Right lung (tissue), 5 donors: ENCODE results near the gene SPTLC3. TPM values are rescaled to one million over a fixed set of nuclear protein-coding genes. Genes with fewer than 3 reads are reported as not detected.

Experiments used
- DNase-seq, 2 donors: peaks; one replicate each; pipeline ENCODE4 v3.0.0-alpha.2; 2013
- polyA plus RNA-seq, 5 donors: library from polyadenylated mRNA; unstranded; fragments of 120-200 nt; gene quantifications; one replicate each; pipeline versions ENCODE4 v1.2.1 to v1.2.3, GENCODE V29; 2013; ENCODE audit warnings: inconsistent platforms in 1 of 5, low replicate concordance in 1 of 5; ENCODE audit not compliant: insufficient read length in 5 of 5, insufficient read depth in 1 of 5

The SPTLC3 gene
- polyA plus RNA-seq, 5 donors: 6.5 to 13.5 (median 12.5) TPM

DNA sequence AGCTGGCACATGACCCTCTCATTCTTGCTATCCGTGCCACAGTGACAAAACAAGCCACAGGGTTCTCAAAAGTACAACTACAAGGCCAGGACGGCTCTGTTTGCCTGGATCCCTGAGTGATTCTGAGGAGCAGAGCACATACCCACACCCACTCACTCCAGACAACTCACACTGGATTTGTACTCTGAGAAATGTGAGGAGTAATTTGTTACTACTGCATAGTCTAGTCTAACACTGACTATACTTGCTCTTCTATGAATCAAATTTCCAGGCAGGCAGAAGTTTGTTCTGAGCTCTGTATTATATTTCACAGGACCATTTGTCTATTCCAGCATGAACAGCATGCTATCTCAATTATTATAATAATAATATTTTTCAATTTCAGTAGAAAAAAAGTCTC is 26.7 kb upstream of the SPTLC3 start:
- DNase-seq: no peak

DNA sequence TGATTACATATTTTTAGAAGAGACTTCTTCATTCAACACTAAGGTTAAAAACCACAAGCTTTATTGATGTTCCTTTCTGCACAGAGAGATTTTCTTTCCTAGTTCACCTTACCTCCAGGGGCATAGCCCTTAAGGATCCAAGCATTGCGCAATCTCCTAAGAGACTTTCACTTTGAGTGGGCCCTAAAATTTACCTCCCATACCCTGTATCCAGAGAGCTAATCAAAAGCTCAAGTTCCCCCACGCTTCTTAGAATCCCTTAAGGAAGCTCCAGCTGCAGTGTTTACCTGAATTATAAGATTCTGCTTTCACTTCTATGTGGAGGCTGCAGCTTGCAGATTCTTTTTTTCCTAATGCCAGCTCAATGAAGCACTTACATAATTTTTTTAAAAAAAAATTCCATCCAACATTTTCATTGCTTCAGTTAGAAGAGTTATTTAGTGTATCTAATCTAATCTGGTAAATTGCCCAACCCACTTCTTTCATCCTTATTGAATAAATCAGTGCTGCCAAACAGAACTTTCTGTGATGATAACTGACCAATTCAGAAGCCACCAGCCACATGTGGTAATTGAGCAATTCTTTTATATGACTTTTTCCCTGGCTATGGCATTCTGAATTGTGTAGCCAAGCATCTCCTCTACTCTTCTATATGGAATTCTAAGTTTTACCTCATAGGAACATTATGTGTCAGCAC is 24.6 kb upstream of the SPTLC3 start:
- DNase-seq: no peak

DNA sequence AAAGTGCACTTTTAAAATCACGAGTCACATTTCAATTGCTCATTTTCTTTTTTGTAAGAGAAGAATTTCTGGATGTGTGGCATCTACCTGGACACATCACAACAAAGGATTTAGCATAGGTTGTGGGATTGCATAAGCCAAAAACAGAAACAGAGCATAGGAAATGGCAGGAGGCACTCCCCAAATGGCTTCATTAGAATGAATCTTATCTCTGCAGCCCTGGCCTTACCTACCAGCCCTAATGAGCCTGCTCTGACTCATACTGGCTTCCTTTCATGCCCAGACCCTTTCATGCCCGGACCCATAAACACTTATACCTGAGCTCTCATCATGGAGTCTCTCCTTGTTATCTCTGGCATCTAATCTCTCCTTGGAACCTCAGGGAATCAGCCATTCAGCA is 23.9 kb upstream of the SPTLC3 start:
- DNase-seq: no peak

DNA sequence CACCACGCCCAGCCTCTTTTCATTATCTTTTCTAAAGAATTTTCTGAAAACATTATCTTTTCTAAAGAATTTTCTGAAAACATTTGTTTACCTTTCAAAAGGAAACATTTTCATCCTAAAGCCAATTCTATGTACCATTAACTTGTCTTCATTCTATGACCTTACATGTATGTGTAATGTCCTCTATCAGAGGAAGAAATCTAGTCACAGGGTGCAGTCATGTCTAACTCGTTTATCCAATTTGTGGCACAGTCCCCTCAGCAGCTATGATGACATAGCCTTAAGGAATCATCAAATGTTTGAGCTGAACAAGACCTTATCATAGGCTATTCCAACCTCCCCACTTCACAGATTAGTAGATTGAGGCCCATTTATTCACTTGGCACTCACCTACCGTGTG is 21.5 kb upstream of the SPTLC3 start:
- no peak for DNase-seq

DNA sequence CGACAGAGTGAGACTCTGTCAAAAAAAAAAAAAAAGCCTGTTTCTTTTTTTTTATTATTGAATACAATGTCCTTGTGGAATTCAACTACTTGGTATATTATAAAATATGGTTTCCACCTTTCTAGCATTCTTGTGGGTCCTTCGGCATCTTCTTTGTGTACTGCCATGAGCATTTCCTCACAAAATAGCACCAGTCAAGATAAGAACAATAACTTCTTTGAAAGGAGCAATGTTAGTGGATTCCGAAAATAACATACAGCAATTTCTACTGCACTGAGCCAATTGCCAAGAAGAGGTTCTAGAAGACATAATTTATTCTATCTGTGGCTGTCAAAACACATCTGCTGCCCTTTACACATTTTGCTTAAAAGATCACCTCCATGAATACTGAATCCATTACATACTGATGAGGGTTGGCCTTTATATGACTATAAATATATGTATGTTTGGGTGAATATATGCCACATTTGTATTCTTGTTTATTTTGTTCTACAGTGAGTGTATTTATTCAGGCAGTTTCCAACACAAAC is 19.1 kb upstream of the SPTLC3 start:
- no peak for DNase-seq

DNA sequence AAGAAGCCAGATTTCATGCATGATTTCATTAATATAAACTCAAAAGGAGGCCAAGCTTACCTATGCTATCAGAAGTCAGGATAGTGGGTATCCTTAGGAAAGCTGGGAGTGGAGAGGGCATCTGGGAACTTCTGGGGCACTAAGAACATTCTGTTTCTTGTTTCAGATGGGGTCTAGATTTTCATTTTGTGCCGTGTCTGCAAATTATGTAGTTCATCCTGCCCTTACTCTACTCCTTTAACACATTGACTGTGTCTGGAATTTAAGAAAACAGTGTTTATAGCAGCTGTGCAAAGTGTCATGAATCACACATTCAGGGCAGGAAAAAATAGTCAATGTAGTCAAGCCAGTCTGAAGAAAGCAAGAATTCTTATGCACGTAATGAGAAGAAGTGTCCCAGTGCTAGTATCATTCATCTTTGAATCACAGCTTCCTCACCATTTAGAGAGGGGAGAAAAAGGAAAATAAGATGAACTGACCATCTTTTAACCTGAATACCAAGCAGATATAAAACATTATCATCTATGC is 11.6 kb upstream of the SPTLC3 start:
- DNase-seq: no peak

DNA sequence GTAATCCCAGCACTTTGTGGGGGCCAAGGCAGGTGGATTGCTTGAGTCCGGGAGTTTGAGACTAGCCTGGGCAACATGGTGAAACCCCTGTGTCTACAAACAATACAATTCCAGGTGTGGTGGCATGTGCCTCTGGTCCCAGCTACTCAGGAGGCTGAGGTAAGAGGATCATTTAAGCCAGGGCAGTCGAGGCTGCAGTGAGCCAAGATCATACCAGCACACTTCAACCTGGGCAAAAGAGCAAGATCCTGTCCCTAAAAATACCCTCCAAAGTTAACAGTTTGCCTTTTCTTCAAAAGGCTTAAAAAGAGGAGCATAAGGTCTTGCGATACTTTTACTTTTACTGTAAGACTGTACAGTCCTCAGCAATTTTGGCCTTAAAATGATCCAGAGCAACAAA is 10.7 kb upstream of the SPTLC3 start:
- no peak for DNase-seq

DNA sequence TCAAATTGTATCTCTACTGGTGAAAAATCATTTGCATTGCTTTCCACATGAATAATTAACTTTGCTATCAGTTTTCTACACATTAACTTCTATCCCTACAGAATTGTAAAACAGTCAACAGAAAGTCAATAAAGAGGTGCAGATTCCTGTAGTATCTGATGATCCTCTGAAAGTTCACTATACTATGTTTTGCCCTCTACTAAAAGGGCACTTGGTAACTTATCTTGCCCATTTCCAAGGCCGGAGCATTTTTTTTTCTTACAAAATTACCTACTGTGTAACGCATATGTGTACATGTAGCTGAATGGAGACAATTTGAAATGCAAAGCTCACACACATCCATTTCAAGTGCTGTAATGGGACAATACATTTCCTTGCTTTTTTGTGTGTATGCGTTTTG is 9.6 kb upstream of the SPTLC3 start:
- DNase-seq: no peak

DNA sequence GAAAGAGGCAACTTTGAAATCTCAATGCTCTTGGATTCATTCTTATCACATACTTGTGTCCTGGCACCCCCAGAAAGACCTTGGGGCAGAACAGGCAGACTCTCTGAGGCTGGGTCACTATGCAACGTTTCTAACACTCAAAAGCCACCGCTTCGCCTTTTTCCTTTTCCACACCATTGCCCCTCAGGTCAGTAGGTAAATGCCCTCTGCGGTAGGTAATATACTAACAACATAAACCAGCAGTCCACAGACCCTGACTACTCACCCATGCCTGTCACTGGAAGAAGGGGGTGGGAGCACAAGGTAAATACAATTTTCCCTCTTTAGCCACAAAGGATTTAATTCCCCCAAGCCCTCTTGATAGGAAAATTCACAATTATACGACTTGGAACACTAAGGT is 6.5 kb upstream of the SPTLC3 start:
- DNase-seq: no peak

DNA sequence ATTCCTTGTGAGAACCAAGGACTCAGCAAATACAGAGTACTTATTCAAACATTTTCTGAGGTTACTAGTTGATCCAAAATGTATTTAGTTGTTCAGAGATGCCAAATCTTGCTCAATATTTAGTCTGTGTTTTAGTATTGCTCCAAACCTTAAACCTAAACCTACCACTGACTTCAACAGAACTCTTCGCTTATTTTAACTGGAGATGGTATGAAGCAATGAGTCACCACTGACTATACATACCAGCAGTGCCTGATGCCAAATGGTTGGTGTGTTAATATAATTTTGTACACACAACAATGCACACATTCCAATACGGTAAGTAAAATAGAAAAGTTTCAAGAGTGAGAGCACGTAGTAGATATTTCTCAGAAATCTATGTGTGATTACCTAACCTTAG is 1.9 kb upstream of the SPTLC3 start:
- no peak for DNase-seq

DNA sequence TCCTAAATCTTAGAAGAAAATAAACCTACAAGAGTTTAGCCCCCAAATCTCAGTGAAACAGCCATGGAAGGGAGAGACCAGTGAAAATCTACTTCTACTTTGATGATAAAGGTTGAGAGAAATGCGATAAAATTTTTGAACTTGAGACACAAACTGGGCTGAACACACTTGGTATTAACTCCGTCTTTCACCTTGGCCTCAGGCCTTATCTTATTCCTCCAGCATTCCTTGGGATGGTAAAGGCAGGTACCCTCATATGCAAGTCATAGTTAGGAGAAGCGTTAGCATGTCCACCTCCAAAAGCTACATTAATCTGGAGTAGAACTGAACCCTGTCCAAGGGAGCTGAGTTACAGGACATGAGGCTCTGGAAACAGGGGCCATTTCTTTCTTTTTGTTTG is 1.2 kb upstream of the SPTLC3 start:
- no peak for DNase-seq

DNA sequence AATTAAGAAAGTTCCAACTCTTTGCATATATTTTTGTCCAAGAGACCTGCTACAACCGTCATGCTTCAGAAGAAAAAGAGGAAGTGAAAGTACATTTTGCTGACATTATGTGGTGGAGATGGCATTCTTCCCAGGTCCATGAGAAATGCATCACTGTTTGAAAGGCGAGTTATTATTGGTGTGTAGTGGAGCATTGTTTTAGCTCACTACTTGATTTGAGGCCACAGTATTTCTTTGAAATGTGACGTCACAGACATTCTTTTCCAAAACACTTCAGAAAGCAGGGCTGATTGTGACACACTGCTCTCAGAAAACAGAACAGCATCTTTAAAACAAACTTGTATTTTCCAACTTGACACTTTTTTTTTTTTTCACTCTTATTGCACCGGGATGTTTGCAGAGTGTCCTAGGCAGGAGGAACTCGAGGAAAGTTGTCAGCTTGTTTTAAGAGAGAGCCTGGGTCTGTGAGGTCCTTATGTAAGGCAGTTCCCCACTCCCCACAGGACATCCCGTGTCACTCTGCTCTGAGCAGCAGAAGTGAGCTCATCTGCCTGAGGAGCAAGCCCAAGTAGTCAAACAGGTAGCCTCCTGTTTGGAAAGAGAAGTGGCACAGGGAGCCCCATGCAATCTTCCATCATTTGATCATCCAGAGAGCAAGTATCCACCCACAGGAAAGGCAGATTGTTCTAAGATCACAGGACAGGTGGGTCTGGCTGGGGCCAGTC is 1.1 kb downstream of the SPTLC3 start:
- DNase-seq: peak; percentile 80 to 81

DNA sequence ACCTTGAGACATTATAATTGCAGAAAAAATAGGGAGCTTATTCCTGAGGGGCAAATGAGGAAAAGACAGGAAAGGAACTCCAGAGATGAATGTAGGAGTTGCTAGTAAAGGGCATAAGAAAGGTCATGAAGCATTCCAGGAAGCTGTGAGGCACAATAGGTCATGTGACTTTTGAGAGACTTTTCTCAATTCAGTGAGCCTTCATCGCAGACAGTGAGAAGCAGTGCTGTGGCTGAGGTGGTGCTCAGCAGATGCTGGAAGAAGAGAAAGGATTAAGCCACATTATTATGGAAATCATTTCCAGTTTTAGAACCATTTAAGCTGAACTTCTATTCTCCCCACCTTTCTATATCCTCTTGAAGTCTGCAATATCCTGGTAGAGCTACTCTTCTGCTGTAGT is 4.1 kb downstream of the SPTLC3 start:
- DNase-seq: no peak

DNA sequence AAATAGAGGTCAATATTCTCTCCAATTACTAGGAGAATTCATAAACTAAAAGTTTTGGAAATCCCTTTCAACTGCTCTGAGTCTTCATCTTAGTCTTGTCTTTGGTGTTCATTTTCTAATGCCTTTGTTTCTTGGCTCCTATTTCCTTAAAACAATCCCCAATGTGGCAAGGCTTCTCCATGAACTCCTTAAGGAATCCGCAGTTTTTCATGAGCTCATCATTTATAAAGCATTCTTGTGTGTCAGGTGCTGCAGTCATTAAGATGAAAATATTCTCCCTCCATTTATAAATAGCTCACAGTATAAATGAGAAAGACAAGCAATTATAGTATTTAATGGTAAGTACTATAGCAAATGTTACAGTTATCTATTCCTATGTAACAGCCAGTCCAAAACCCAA is 4.6 kb downstream of the SPTLC3 start:
- DNase-seq: no peak

DNA sequence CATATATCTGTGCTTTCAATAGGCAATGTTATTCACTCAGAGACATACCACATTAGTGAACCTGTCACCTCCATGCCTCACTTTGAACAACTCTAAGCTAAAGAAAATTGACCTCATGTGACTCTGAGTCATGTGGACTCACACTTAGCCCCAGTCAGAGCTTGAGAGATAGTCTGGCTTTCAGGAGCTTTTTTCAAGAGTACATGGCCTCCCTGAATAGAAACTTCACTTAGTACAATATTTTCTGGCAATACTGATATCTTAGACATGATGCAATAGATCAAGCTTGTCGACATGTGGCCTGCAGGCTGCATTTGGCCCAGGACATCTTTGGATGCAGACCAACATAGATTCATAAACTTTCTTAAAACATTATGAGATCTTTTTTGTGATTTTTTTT is 8.5 kb downstream of the SPTLC3 start:
- no peak for DNase-seq

DNA sequence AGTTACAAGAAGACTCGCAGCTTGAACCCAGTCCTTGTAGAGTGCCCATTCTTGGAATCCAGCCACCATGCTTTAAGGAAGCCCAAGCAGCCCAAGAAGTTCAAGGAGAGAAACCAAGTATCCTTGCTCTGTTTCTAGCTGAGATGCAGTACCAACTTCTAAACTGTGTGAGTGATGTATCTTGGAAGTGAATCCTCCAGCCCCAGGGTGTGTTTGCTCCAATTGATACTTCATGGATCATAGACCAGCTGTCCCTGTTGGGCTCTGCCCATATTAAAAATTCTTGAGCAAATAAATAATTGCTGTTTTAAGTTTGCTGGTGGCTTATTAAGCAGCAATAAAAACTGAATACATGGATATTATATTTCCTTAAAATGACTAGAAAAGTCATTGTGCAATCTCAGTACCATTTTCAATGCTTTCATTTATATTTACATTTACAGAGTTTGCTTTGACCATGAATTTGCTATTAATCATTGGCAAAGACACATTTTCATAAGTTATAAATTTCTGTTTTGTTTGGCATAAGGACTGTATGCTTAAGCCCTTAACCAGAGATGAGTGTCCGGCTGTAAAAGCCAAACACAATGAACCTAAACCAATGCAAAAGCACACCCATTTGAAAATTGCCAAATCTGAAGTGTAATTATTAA is 9.2 kb downstream of the SPTLC3 start:
- no peak for DNase-seq

DNA sequence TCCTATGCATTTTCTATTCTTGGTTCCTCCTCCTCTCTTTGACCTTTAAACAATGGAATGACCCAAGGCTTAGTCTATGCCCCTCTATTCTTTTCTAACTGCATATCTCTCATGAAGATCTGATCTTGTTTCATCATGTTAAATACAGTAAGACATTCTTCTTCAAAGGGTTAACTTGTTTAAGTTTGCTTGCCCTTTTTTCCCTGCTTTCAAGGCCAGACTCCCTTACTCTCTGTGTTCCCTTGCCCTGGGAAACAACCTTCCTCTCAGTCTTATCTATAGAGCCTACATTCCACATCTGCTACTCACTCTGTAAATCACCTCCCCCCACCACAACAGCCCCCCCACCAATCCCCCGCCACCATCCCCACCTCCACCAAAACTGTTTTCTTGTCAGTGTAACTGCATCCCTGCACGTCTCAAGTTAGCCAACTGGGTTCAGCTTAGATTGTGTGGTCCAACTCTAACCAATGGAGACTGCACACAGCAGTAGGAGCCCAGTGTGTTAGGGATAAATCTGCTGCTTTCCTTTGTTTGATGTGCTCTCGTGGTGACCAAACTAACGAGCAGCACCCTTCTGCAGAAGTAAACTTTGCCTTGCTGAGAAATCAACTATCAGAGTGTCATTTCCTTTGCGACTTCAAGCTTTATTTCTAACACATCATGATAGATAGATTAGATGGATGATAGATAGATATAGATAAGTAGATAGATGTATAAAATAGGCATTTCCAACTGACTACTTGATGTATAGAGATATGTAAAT is 12.6 kb downstream of the SPTLC3 start:
- no peak for DNase-seq

DNA sequence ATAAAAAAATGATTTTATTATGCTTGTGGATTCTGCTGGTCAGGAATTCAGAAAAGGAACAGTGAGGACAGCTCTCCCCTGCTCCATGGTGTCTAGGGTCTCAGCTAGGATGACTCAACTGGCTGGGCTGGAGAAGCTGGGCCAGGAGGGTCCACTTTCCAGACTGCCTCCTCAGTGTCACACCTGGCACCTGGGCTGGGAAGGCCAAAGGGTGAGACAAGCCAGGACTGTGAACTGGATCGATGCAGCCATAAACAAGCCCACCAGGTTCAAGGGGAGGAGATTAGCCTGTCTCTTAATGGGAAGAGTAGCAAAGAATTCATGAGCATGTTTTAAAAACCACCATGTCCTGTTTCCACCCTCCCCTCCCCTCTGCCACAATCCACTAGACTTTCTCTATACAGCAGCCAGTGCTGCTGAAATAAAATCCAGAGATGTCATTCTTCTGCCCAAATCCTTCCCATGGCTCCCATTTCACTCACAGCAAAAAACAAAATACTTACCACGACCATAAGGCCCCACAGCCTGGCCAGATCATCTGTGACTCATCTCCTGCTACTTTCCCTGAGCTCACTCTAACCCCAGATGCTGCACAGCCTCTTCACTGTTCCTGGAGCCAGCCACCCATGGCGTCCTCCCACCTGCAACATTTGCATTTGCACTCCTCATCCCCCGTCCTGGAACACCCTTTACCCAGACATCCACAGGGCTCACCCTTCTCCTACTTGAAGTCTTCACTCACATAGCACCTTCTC is 13.8 kb downstream of the SPTLC3 start:
- DNase-seq: no peak

DNA sequence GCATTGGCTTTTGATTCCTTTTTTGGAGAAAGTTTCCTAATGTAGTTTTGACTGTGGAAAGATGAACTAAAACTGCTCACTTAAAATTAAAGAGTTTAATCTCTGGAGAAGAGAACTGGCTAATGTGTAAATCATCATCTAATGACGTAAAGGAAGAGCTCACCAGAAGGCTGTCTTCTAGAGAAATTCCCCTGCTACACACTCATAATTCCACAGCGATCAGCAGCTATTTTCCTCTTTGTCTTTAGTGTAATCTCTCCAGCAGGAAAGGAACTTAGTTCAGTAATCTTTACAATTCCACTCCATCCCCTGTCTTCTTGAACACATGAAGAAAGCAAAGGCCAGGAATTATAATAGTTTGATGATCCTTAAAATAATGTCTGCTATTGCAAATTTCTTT is 15.8 kb downstream of the SPTLC3 start:
- DNase-seq: no peak

DNA sequence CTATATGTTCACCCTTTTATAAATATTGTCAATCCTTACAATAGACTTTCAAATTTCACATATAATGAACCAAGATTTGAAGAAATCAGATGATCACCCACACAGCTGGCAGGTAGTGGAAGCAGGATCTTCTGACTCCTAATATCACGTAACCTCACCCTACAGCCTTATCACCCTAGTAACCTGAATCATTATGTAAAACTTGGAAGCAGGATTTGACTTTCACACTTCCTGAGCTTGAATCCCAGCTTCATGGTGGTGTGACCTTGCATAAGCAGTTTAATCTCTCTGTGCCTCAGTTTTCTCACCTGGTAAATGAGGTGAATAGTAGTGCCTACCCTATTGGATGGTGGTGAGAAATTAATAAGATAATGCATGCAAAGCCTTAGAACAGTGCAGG is 16.4 kb downstream of the SPTLC3 start:
- no peak for DNase-seq

DNA sequence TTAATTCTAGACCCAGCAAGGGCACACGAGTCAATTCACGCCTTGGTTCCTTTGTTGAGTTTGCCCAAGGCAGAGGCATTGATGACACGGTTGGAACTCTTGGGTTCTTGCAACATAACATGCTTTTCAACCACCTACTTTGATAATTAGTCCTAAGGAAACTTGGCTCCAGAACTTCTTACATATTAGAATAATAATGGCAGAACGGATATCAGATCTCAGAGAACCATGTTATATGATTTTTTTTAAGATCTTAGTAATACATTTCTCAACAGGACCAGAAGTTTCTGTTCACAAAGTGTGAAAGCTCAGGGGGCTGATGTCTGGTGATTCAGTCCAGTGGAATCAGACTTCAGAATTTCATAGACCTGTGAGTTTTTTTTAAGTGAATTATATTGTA is 19.2 kb downstream of the SPTLC3 start:
- no peak for DNase-seq
